Stimulated activated CD8-positive, alpha-beta memory T cell treated with anti-CD3 and anti-CD28 coated beads, Interleukin-7, amount 100 ng/mL, for 24 hours (primary cell): ENCODE measurements around the gene HSPA12B.

Experiments
- DNase-seq: peaks from one replicate; pipeline ENCODE4 v3.0.0-alpha.2; 2020; ENCODE audit warnings: low read depth

The HSPA12B gene

DNA sequence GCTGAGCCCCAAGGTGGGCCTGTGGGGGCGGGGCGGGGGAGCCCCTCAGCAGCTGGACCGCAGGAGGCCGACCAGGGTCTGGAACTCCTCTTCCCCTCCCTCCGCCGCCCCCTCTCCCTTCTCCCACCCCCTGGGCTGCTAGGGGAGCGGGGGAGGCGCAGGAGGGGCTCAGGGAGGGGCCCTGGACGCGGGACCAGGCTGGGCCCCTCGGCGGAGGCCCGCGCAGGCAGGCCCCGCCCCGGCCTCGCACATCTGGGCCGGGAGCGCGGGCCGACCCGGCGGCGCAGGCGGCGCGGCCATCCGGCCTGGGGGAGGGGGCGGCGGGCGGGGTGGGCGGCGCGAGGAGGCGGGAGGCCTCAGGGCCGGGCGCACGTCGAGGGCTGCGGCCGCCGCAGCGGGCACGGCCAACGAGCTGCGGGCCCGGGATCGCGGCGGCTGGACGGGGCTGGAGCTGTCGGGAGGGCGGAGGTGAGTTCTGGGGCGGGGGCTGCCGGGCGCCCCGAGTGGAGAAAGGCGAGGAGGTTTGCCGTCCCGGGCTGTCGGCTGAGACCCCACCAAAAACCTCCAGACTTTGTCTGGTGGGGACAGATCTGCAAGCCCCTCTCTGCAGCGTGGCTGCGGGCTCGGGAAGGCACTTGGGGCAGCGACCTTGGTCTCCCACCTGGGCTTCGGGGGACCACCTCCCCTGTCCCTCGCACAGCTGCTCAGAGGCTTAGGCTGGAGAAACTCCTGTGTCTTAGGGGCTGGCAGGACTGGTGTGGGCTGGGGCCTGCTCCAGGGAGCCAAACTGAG, at the start of gene HSPA12B:
HSPA12B (plus strand) TSS at position 359 of the 792 bp plus-strand sequence. CDS start 5,990 bp downstream, outside the sequence.
- no peak for DNase-seq

DNA sequence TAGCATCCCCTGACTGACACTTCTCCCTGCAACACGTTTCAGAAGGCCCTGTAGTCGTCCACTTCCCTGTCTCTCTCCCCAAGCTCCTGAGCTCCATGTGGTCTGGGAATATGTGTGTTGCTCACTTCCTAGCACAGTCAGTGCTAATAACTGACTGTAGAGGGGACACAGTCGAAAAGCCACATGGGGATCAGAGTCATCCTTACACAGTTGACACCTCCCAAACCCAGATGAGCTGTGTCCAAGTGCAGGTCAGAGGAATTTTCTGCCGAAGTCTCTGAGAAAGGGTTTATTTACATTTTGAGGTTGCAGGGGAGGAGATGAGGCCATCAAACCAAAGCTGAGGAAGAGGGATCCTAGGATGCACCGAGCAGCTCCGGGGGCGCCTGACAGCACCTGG, 47.1 kb upstream of the HSPA12B start:
- DNase-seq: no peak

DNA sequence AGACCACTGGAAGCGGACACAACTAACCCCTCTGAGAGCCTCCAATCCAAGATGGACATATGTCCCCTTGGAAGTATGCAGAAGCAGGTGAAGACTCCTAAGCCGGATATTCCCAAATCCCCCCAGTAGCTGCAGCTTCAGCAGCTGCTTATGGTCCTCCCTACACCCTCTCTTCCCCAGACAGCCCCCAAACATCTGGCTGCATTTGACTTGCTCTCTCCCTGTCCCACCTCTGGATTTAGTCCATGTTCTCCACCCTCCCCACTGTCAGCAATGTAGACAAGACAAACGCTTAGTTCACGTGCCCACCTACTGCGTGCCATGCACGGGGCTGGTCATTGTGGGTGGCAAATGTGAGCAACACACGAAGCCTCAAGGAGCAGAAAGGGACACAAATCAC, 46.1 kb upstream of the HSPA12B start:
- DNase-seq: no peak

DNA sequence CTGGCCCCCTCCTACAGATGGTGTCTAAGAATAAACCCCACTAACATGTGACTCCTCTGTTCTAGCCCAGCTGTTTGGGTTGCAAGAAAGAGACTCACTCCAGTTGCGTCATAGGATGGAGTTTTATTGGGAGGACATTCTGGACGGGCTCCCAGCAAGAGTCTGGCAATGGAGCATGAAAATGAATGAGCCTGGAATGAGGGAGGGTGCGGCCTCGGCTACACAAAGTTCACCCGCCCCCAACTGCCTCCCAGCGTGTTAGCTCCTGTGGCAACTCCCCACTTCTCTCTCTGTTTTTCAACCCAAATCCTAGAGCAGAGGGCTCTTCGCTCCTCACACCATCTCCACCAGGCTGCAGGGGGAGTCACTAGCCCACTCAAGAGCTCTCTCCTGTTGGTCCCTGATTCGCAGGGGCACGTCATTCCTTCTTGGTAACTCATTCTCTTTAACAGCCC, 45.6 kb upstream of the HSPA12B start:
- DNase-seq: no peak

DNA sequence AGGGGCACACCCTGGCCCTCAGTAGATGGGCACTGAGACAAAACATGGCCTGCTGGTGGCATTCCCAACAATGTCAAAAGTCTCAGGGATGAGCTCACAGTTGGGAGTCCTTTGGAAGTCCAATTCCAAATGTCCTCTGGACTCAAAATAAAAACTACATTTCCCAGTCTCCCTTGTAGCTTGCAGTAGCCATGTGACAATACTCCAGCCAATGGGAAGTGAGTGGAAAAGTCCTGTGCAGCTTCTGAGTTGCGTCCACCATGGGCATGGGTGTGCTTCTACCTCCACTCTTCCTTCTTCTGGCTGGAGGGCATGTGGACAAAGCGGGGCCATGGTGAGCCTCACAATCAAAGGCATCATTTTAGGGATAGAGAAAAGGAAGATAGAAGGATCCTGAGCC, 44.8 kb upstream of the HSPA12B start:
- DNase-seq: no peak

- no peak for DNase-seq
These were observed 42.5 kb upstream of the HSPA12B start for GRCh38 chr20:3689978-3690377.

GRCh38 chr20:3690413-3690812, 42.1 kb upstream of the HSPA12B start:
- no peak for DNase-seq

DNA sequence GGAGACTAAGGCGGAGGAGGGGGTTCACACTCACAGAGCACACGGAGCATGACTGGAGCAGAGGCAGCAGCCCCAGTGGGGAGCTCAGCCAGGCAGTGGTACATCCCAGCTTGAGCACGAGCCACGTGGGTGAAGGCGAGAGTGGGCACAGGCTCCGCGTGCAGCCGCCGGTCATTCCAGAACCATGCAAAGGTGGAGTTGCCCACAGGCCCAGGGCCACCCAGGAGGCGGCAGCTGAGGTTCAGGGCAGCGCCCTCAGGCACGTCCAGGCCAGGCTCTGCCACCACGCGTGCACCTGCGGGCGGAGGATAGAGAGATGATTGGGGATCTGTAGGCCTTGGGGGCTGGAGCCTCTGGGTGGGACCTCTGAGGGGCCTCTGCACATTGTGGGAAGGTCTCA, 41.2 kb upstream of the HSPA12B start:
- no peak for DNase-seq

DNA sequence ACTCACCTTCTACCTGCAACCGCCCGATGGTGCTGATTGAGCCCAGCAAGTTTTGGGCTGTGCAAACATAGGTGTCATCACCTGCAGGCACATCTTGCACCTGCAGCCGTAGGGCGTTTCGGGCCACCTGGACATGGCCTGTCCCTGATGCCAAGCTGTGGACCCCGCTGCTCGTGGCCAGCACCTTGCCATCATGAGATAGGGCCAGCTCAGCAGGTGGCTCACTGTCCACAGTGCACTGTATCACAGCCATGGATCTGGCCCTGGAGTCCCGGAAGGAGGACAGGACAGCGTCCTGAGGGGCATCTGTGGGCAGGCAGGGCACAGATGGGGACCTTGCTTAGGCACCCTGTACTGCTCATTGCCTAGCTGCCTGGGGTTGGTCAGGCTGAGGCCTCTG, 40.6 kb upstream of the HSPA12B start:
- no peak for DNase-seq

- DNase-seq: no peak
These were observed 39.7 kb upstream of the HSPA12B start for GRCh38 chr20:3692706-3693294.

GRCh38 chr20:3693376-3693775, 39.1 kb upstream of the HSPA12B start:
- DNase-seq: no peak

- no peak for DNase-seq
These were observed 37.6 kb upstream of the HSPA12B start for GRCh38 chr20:3694864-3695263.

GRCh38 chr20:3696200-3696599, 36.3 kb upstream of the HSPA12B start:
- no peak for DNase-seq

- DNase-seq: no peak
These were observed 35.5 kb upstream of the HSPA12B start for GRCh38 chr20:3696745-3697587.

DNA sequence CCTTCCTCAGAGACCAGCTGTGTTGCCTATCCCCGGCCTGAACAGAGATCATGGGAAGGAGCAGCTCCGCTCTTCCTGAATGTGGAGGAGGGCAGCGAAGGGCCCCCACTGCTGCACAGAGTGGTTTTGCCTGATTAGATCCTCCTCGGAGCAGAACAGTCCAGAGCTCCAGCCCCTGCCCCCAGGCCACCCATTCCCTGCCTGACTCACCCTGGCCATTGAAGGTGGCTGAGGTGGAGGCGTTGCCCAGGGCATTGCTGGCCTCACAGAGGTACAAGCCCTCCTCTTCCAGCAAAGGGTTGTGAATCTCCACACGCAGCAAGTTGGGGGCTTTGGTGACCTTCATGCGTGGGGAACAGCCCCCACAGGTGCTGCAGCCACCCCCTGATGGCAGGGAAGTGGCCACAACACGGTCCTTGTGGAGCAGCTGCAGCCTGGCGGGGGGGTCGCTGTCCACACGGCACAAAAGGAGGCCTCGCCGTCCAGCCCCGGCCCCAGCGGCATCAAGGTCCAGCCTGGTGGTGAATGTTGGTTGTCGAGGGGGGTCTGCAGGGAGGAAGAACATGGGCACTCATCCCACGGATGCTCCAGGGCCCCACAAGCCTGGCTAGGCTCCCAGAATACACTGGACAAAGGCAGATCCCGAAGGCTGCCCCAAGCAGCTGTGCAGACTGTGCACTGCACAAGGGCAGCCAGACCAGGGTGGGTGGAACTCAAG, 34.7 kb upstream of the HSPA12B start:
- DNase-seq: no peak

DNA sequence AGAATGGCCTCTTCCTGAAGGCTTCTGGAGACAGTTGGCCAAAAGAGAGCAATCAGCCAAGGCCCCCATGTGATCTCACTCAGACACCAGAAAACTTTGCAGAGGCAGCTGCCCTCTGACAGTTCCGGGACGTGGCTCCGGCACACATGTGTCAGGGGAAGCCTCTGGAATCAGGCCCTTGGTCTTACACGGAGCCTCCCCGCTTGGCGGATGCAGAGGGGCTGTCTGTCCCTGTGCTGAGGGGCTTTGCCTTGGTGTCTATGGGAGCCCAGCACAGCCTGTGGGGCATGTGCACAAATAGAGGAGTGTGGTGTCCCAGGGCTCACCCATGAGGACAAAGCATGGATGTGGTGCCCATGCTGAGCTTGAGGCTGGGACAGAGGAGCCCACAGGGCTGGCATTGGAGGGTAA, 33.9 kb upstream of the HSPA12B start:
- no peak for DNase-seq

DNA sequence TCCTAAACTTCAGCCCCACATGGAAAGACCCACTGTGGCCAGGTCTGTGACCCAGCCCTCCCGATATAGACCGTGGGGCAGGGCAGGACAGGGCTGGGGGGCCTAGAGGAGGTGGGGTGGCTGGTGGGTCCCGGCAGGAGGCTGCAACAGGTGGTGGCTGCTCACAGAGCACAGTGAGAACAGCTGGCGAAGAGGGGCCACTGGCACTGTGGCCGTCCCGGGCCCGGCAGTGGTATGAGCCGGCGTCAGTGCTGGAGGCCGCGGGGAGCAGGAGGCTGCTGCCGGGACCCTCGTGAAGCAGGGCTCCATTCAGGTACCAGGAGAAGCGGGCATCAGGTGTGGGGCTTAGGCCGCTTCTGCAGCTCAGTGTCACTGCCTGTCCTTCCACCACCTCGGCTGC, 33.4 kb upstream of the HSPA12B start:
- no peak for DNase-seq

- DNase-seq: no peak
These were observed 31.2 kb upstream of the HSPA12B start for GRCh38 chr20:3701061-3701998.

DNA sequence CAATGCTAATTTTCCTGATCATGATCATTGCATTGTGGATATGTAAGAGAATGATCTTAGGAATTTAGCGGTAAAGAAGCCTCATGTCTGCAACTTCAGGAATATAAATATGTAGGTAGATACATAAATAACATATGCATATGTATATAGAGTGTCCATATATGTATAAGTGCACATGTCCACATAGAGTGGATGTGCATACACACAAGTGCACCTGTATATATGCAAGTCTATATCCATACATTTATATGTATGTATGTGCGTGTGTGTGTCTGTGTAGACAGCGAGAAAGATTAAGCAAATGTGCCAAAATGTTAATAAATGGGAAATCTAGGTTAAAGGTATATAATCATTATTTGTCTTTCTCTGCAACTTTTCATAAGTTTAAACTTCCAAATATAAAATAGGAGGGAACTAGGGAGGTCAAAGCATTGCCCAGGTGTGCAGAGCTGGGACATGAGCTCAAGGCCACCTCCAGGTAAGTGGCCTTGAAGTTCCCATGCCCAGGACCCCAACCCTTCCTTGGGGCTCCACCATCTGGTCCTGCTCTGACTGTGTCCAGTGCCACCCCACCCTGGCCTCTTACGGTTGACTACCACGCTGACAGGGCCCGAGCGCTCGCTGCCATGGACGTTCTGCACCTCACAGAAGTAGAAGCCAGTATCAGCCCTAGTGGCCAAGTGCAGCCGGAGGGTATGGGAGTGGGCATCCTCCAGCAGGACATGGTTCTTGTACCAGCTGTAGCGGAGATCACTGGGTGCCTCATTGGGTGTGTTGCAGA, 29.7 kb upstream of the HSPA12B start:
- no peak for DNase-seq

GRCh38 chr20:3704087-3704486, 28.4 kb upstream of the HSPA12B start:
- no peak for DNase-seq
